Globus pallidus (tissue), 1 donor: ENCODE measurements around the gene PDE6B.
A peak's percentile ranks its signal among the peaks of the same experiment; 100 is the strongest.
"Not testable (repeated sequence)": the region's sequence is repeated elsewhere in the genome, so short reads cannot be mapped to it uniquely, and the experiment has no call there.

Experiments
- DNase-seq: peaks from one replicate; pipeline ENCODE4 v3.0.0-alpha.2; 2015; ENCODE audit warnings: low spot score

The PDE6B gene

DNA sequence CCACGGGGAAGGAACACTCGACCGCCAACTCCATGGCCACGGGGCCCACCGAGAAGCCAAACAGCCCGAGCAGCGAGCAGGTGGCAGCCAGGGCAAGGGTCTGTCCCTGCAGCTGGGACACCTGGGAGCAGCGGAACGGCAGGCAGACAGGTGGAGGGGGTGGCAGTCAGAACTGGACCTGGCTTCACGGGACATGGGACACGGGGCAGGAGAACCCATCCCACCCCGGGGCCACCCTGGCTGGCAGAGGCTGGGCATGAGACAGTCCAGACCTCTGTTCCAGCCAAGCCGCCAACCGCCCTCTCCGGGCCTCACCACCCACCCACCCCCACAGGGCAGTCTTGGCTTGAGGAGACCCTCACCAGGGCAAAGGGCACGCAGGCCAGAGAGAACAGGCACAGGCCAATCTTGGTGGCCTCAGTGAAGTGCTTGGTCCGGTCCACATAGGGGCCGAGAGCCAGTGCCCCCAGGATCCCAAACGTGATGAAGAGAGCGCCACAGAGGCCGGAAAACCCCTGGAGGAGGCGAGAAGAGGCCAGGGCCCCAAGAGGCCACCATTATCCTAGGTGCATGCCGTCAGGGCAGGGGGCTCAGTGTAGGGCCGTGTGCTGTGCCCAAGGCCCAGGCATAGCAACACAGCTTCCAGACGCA lies 58.0 kb downstream of the PDE6B start:
- no peak for DNase-seq

GRCh38 chr4:683982-684622 lies 58.7 kb downstream of the PDE6B start:
- peak; percentile 79 for DNase-seq

DNA sequence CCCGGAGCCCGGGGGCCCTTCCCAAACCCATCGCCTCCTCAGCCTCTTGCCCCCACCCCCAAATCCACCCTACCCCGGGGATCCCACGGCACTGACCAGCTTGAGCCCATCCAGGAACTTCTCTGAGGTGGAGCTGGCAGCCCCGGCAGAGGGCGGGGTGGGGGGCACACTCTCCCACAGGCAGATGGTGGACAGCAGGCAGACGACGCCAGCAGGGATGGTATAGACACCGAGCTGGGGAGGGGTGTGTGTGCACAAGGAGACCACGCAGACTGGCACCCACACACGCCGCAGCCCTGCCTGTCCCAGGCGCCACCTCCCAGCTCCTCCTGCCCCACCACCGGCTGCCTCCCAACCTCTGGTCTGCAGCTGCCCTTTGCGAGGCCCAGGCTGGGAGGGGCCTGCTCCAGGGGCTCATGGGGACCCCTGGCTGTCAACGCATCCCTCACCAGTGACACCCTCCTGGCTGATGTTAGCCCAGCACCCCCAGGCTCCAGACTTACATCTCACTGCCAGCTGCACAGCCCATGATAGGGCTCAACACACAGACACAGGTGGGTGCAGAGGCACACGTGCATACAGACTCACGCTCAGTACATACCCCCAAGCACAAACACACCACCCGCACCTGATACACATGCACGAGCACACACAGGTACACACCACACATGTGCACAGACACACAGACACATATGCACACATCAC lies 59.4 kb downstream of the PDE6B start:
- DNase-seq: no peak

DNA sequence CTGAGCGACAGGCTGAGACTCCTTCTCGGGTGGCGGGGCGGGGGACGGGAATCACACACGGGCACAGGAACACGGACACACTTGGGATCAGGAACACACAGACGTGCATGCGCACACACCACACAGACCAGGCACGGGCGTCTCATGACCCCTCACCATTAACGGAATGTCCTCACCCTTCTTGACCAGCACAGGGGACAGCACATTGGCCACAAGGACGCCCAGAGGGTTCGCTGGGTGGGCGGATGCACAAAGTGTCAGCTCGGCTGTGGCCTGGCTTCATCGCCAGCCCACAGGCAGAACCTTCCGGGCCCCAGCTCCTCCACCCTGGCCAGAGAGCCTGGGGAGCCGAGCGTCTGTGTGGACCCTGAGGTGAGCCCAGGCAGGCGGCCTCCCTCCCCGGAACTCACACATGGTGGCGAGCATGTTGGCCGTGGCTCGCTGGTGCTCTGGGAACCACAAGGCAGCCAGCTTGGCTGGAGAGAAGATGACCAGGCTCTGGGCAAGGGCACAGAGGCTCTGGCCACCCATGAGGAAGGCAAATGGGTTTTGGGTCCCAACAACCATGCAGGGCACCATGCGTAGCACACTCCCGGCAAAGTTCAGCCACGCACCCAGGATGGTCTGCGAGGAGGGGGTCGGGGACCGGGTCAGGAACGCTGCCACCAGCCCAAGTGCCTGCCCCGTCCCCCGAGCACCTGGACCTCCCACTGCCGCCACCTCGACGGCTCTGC lies 60.5 kb downstream of the PDE6B start:
- DNase-seq: no peak

GRCh38 chr4:686413-687040 lies 61.2 kb downstream of the PDE6B start:
- DNase-seq: no peak

DNA sequence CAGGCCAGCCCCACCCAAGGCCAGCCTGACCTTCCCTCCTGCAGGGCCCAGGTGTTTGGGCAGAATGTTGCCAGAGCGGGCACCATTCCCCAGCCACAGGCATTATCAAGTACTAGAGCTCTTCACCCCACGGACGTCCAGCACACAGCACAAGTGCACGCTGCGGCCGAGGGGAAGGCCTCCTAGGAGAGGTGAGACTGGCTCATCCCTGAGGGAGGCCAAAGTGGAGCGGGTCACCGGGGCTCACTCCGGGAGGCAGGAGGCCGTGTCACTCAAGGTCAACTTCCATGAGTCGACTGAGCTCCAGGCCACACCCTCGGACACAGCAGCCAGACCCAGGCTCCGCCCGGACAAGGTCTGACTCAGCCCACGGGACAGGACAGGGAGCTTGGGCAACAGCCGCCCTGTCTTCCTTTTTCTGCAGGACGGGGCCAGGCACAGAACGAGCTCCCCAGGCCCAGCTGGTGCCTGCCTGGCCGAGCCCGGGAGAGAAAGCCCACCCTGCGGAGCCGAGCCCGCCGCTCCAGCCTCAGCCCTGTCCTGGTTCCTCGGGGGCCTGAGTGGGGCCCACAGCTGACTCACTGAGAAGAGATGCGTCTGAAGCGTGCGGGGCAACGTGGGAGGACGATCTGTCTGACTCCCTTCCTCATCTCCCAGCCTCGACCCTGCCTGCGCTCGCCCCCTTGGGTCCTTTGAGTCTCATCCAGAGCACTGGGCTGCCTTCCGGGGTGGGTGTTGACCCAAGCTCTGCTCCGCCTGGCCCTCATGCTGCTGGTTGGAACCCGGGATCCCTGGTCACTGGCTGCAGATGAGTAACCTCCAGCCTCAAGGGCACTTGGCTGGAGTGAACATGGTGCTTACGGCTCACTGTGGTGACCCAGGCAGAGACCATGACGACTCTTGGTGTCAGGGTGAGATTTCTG lies 61.9 kb downstream of the PDE6B start:
- DNase-seq: no peak

DNA sequence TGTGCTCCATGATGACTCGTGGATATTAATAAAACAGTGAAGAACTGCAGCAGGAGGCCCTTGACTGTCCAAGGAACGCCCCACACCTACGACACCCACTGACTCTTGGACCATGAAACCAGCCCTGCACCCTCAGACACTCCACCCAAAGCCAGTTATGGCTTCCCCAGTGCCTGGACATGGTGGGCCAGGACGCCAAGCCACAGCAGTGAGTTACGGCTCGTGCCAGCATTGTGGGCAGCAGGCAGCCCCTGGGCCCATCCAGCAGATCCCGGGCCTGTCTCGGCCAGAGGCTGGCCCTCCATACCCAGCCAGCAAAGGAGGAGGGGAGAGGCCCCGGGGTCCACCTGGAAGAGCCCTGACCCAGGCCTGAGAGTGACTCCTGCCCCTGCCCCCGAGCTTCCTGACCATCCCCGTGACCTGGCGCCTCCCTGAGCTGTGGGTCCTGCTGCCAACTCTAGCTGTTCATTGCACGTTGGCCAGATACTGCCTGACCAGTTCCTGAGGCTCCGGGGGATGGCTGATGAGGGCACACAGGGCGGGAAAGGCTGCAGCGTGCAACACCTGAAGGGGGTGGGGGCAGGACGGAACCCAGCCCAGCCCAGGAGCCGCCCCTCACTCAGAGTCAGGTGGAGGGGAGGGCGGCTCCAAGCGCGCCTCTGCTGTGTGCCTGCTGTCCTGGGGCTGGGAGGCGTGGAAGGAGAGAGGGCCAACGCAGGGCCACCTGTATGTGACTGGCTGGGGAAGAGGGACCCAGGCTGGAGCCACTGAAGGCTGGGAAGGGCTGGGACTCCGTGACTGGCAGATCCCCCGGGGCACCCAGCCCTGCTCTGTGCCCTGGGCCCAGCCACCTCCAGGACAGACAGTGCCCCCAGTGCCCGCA lies 62.8 kb downstream of the PDE6B start:
- DNase-seq: no peak

DNA sequence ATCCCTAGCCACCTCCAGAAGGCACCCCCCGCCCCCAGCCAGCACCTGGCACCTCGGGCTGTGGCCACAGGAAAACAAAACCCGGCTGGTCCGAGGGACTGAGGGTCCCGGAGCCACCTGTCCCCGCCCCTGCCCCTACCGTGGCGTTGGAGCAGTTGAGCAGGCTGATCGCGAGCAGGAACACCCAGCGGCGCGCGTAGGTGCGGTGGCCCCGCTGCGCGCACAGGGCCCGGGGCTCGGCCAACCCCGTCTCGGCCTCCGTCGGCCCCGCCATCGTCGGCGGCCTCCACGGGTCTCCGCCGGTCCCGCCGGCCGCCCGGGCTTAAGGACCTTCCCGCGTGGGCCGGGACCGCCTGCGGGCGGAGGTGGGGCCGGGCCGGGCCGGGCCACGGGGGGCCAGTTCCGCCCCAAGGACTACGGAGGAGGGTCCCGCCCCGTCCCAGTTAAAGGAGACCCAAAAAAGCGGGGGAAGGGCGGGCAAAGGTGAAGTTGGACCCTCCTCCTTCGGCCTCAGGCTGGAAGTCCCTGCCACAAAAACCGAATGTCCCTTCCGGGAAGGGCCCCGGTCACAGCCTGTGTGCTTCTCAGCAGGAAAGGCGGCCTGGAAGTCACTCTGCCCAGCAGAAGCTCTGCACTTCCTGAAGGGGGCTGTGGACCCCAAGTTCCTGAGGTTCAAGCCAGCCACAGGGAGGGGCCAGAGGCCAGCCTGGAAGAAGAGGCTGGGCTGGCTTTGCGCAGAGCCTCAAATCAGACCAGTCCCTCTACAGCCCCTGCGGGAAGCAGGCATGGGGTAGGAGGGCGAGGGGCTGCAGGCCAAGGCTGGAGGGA lies 63.7 kb downstream of the PDE6B start, which contains the start of gene SLC49A3:
Gene SLC49A3 (minus strand): TSS at position 298 of the 828 bp plus-strand sequence. CDS start 24 bp downstream, at position 274.
- no peak for DNase-seq

DNA sequence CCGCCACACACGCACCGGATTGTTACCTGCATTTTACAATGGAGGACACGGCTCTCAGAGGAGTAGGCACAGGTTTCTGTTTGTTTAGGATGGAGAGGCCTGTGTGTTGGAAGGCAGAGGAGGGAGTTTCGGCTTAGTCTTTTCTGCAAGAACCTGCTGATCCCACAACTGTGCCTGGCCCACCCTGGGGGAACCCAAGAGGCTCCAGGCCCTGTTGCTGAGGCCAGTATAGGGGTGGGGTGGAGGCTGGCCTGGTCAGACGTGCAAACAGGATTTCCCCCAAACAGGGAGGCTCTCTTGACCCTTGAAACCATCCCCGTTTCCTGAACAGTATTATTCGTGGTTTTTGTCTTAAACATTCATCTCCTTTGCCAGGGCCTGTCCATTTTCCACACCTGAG lies 64.3 kb downstream of the PDE6B start:
- no peak for DNase-seq

DNA sequence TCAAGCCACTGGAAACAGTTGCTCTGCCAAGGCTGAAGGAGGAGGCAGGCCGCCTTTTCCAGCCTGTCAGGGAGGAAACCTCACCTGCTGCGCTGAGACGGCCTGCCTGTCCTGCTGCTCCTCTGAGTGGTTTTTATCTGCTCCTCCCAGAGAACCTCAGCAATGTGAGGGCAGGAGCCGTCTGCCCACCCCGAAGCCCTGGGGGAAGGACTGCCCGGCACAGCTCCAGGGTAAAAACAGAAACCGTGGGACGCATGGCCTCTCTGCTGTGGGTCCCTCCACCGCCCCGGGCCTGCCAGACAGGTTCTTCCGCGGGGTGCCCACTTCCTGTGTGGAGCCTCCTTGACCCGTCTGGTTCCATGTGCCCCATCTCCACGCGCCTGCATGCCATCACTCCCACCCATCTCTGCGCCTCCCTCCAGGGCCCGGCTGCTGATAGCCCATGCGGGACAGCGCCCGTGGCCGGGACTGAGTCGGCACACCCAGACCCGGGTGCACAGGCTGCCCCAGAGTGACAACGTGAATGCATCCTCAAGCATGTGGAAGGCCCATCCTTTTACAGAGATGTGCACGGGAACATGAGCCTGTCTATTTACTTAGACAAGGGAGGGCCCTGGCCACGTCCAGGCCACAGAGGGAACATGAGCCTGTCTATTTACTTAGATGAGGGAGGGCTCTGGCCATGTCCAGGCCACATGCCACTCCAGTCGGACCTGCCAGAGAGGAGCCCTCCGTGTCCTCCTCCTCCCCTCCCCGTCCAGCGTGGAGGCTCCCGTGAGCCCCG lies 67.6 kb downstream of the PDE6B start:
- DNase-seq: no peak

- not testable (repeated sequence) for DNase-seq
These were observed 69.1 kb downstream of the PDE6B start for GRCh38 chr4:694341-694940.

- no peak for DNase-seq
These were observed 74.6 kb downstream of the PDE6B start for GRCh38 chr4:699816-700580.

DNA sequence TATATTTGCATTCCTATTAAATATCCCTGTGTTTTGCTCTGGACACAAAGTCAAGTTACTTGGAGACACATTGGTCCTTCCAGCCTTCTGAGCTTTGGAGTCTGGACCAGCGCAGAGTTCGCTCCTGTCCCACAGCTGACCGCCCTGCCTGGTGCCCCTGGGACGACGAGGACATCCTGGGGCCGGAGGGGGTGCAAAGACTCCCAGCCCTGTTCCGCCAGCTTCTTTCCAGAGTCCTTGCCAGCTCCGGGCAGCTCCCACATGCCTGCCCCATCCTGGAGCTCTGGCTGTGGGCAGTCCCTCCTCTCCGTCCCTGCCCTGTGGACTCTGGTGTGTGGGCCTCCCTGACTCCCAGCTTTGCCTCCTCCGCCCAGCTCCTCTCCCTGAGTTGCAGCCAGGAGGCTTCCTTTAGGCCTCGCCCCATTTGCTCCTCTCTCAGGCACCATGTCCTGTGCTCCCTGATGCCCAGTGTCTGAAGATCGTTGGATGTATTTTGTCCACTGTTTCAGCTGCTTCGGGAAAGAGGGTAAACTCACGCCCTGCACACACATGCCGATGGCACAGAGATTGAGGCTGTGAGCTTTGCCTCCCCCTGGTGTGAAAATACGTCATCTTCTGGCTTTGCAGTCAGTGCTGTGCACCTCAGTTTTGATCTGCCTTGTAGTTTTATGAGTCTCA lies 75.4 kb downstream of the PDE6B start:
- DNase-seq: no peak

GRCh38 chr4:702618-703048 lies 77.3 kb downstream of the PDE6B start:
- DNase-seq: peak; percentile 32

- no peak for DNase-seq
These were observed 78.2 kb downstream of the PDE6B start for GRCh38 chr4:703336-704197.
